Heart left ventricle (tissue), 16 donors: ENCODE data around the gene TMEM167B. TPM values are rescaled to one million over a fixed set of nuclear protein-coding genes. Genes with fewer than 3 reads are reported as not detected.
"Not testable (repeated sequence)": the region's sequence is repeated elsewhere in the genome, so short reads cannot be mapped to it uniquely, and the experiment has no call there.

Experiments used
- ATAC-seq, 4 donors: fragments of 200-7000 bp; cut with Tn5 transposase; one replicate each; pipeline ENCODE4 v1.9.1; 2020 to 2022; ENCODE audit warnings: moderate library complexity in 4 of 4, mild to moderate bottlenecking in 3 of 4, moderate number of reproducible peaks in 1 of 4
- DNase-seq, 5 donors: peaks; one replicate each; pipeline ENCODE4 v3.0.0-alpha.2; 2020
- H3K27ac ChIP-seq, 12 donors: fragments of 200-600 bp; sonication (generic) in 4 of 12; one replicate each; pipeline versions ENCODE4 v1.5.0 to v1.8.0; 2016 to 2022; ENCODE audit warnings: mild to moderate bottlenecking in 2 of 12
- H3K27me3 ChIP-seq, 9 donors: fragments of 200-600 bp; sonication (generic) in 2 of 9; one replicate each; pipeline versions ENCODE4 v1.5.1 to v1.8.0; 2016 to 2022; ENCODE audit warnings: mild to moderate bottlenecking in 3 of 9
- H3K36me3 ChIP-seq, 9 donors: fragments of 200-600 bp; sonication (generic) in 2 of 9; one replicate each; pipeline versions ENCODE4 v1.5.0 to v1.8.0; 2018 to 2022; ENCODE audit warnings: mild to moderate bottlenecking in 2 of 9
- H3K4me1 ChIP-seq, 12 donors: fragments of 200-600 bp; sonication (generic) in 4 of 12; one replicate each; pipeline versions ENCODE4 v1.5.0 to v1.8.0; 2016 to 2022; ENCODE audit warnings: mild to moderate bottlenecking in 3 of 12
- H3K4me3 ChIP-seq, 12 donors: fragments of 200-600 bp; sonication (generic) in 4 of 12; one replicate each; pipeline versions ENCODE4 v1.5.0 to v1.8.0; 2017 to 2022; ENCODE audit warnings: mild to moderate bottlenecking in 9 of 12, moderate library complexity in 4 of 12
- H3K9me3 ChIP-seq, 12 donors: fragments of 200-600 bp; sonication (generic) in 4 of 12; one replicate each; pipeline versions ENCODE4 v1.5.0 to v1.8.0; 2016 to 2022; ENCODE audit warnings: mild to moderate bottlenecking in 1 of 12
- CTCF ChIP-seq, 12 donors: fragments of 200-600 bp; sonication (generic) in 4 of 12; IDR thresholded peaks; one replicate each; pipeline versions ENCODE4 v1.5.0 to v1.8.0; 2018 to 2022; ENCODE audit warnings: antibody characterized with exemption in 12 of 12, mild to moderate bottlenecking in 5 of 12
- POLR2A ChIP-seq, 2 donors: fragments of 450-650 bp; IDR thresholded peaks; one replicate each; pipeline ENCODE4 v1.6.1; 2017; ENCODE audit warnings: antibody characterized with exemption in 2 of 2, mild to moderate bottlenecking in 2 of 2, moderate library complexity in 2 of 2
- WGBS, 4 donors: extraction: QIAGEN DNeasy Blood & Tissue Kit in 2 of 4; methylation state at CpG; one replicate each; pipeline versions ENCODE4 v1.1.5 to v1.1.7; 2013 to 2018; 5-methylcytosine and 5-hydroxymethylcytosine counted together
- intact Hi-C, 10 donors: fragments of 100-400 bp; cut with DNase I; formaldehyde crosslinking; loops; one replicate each; pipeline versions ENCODE4 v1.11.1 to v1.14.2; 2022
- polyA plus RNA-seq, 2 donors: library from polyadenylated mRNA; stranded (reverse); fragments of 200-250 nt; gene quantifications; one replicate each; pipeline ENCODE4 v1.2.3, GENCODE V29; 2013
- total RNA-seq, 9 donors: library from RNA; depleted of rRNA in 2 of 9; stranded (reverse); fragments of >200 nt in 2 of 9; fragmentation: NEBNext Ultra II Directional in 3 of 9; extraction: Animal tissue kit (Norgen Biotek cat#: 25700) in 3 of 9; gene quantifications; one replicate each; pipeline versions ENCODE4 v1.1.0 to v1.2.4, GENCODE V29; 2016 to 2023
- donor health status: ischemic (EF 13 %, LVEDD 7.1; RV severe dilation, severe dysfunction).
- donor health status: healthy with polysubstance abuse.
- donor health status: DM: no; HTN: yes; CAD: no.
- donor health status: DM: no; HTN: no; CAD: no.
- donor health status: ischemic (EF 25% LVEDD 6.9; RV normal size, moderate dysfunction).
- donor health status: ischemic (EF 25% LVEDD 5.7; RV mildly dilated, moderate dysfunction).
- donor health status: healthy.
- donor health status: DM: yes; HTN: yes; CAD: no.
- donor health status: ischemic (EF 35%, LVEDD 5.7; RV mildly dilated, moderate dysfunction).
- donor health status: nonischemic (EF 11% LVEDD 7.7; RV severe dilation, severe dysfunction).
- donor health status: DM: yes; HTN: yes; CAD: no.
- donor health status: PGD.
- donor health status: ischemic (EF 29% LVEDD 5.4; RV normal size, mild dysfunction).
- donor health status: nonischemic (EF 23%, LVEDD 6.1; RV moderate dilation, normal function).

The TMEM167B gene
- total and polyA plus RNA-seq, 11 donors, result 10.8 to 52.9 (median 27.3) TPM

- TF ChIP-seq POLR2A (IDR thresholded peaks at IDR 0.05), result no peak
- no peak for TF ChIP-seq CTCF (IDR thresholded peaks at IDR 0.05)
- ATAC-seq (no peak), DNase-seq (no peak)
- intact Hi-C loops, result no loop called here
- H3K27me3 ChIP-seq, result no peaks in the 10 kb centered on the region
- 83 to 89% (median 86%) methylated on average over 7 of the region's 7 CpGs for WGBS, 4 donors
- no peaks in the 10 kb centered on the region for H3K36me3 ChIP-seq
- no peaks in the 10 kb centered on the region for H3K9me3 ChIP-seq
- no peak overlapping the region for H3K4me3 ChIP-seq
- H3K4me1 ChIP-seq, result no peaks in the 10 kb centered on the region
- no peak overlapping the region for H3K27ac ChIP-seq
Observed at GRCh38 chr1:109050228-109050995, 40.2 kb upstream of the TMEM167B start.

GRCh38 chr1:109052145-109052544 is 38.4 kb upstream of the TMEM167B start:
- H3K27me3 ChIP-seq, intact Hi-C loops, H3K27ac ChIP-seq, H3K4me3 ChIP-seq, DNase-seq, H3K36me3 ChIP-seq, ATAC-seq, H3K9me3 ChIP-seq, H3K4me1 ChIP-seq: not testable (repeated sequence)
- WGBS, 4 donors, result 92 to 96% (median 95%) methylated on average over 3 of the region's 3 CpGs

GRCh38 chr1:109056064-109056463 is 34.5 kb upstream of the TMEM167B start:
- H3K27me3 ChIP-seq, result no peaks in the 10 kb centered on the region
- H3K27ac ChIP-seq, result no peak overlapping the region
- no peaks in the 10 kb centered on the region for H3K9me3 ChIP-seq
- intact Hi-C loops, result no loop called here
- TF ChIP-seq CTCF (IDR thresholded peaks at IDR 0.05) (no peak), POLR2A (IDR thresholded peaks at IDR 0.05) (no peak)
- WGBS, 4 donors, result 85 to 94% (median 91%) methylated on average over 3 of the region's 3 CpGs
- DNase-seq (no peak), ATAC-seq (no peak)
- H3K4me1 ChIP-seq, result no peaks in the 10 kb centered on the region
- H3K36me3 ChIP-seq, result no peaks in the 10 kb centered on the region
- H3K4me3 ChIP-seq, result no peak overlapping the region

GRCh38 chr1:109059026-109059425 is 31.5 kb upstream of the TMEM167B start:
- no peak for ATAC-seq
- Histone ChIP-seq H3K9me3 (no peaks in the 10 kb centered on the region), H3K4me1 (peaks cover 0 to 5% (median 0%) of the 10 kb centered on the region in 12 donors), H3K27ac (no peak overlapping the region), H3K27me3 (no peaks in the 10 kb centered on the region), H3K4me3 (no peak overlapping the region), H3K36me3 (peaks cover 0 to 22% (median 18%) of the 10 kb centered on the region in 9 donors)
- TF ChIP-seq POLR2A (IDR thresholded peaks at IDR 0.05), result no peak
- no peak for TF ChIP-seq CTCF (IDR thresholded peaks at IDR 0.05)
- DNase-seq, result no peak
- intact Hi-C loops, result no loop called here

- H3K27ac ChIP-seq, result peak overlapping the region in 1 of 12 donors; percentile 3
- DNase-seq, result no peak
Observed at GRCh38 chr1:109060707-109061106, 29.9 kb upstream of the TMEM167B start.

More at GRCh38 chr1:109060707-109061106, 29.9 kb upstream of the TMEM167B start:
- peaks cover 0 to 39% (median 35%) of the 10 kb centered on the region in 9 donors for H3K36me3 ChIP-seq
- intact Hi-C loops, result no loop called here
- no peak overlapping the region for H3K4me3 ChIP-seq
- peaks cover 0 to 5% (median 0%) of the 10 kb centered on the region in 12 donors for H3K4me1 ChIP-seq
- TF ChIP-seq CTCF (IDR thresholded peaks at IDR 0.05) (no peak), POLR2A (IDR thresholded peaks at IDR 0.05) (no peak)
- 87 to 93% (median 90%) methylated on average over 7 of the region's 7 CpGs for WGBS, 4 donors
- H3K27me3 ChIP-seq, result no peaks in the 10 kb centered on the region
- no peaks in the 10 kb centered on the region for H3K9me3 ChIP-seq
- ATAC-seq, result no peak
